Spinal cord (tissue), 10 donors: ENCODE results near the gene GTF3C5. TPM values are rescaled to one million over a fixed set of nuclear protein-coding genes. Genes with fewer than 3 reads are reported as not detected.
"Not testable (repeated sequence)": the region's sequence is repeated elsewhere in the genome, so short reads cannot be mapped to it uniquely, and the experiment has no call there.

ENCODE experiments used
- DNase-seq, 6 donors: peaks; one replicate each; pipeline versions ENCODE4 v3.0.0 to v3.0.0-alpha.2; 2013 to 2015; ENCODE audit warnings: low spot score in 6 of 6, low read depth in 4 of 6
- H3K27ac ChIP-seq: one replicate; pipeline ENCODE4 v1.5.1; 2013; ENCODE audit warnings: low read depth, low read length, control low read depth
- H3K27me3 ChIP-seq: one replicate; pipeline ENCODE4 v1.6.1; 2013; ENCODE audit warnings: low read length; ENCODE audit not compliant: control insufficient read depth, insufficient read depth
- H3K36me3 ChIP-seq: one replicate; pipeline ENCODE4 v1.6.1; 2013; ENCODE audit warnings: low read length; ENCODE audit not compliant: control insufficient read depth, insufficient read depth
- H3K4me1 ChIP-seq: one replicate; pipeline ENCODE4 v1.6.1; 2013; ENCODE audit warnings: low read length; ENCODE audit not compliant: control insufficient read depth, insufficient read depth
- H3K4me3 ChIP-seq: one replicate; pipeline ENCODE4 v1.5.1; 2013; ENCODE audit warnings: low read depth, low read length, control low read depth
- H3K9me3 ChIP-seq: one replicate; pipeline ENCODE4 v1.6.1; 2013; ENCODE audit warnings: low read length; ENCODE audit not compliant: control insufficient read depth, insufficient read depth
- WGBS: methylation state at CpG from one replicate; pipeline ENCODE4 v1.1.5; 2013; ENCODE audit warnings: missing lambda C conversion rate; ENCODE audit not compliant: insufficient coverage; 5-methylcytosine and 5-hydroxymethylcytosine counted together
- polyA plus RNA-seq, 2 donors: library from polyadenylated mRNA; unstranded; fragments of 120-200 nt; gene quantifications; one replicate each; pipeline ENCODE4 v1.2.1, GENCODE V29; 2013; ENCODE audit not compliant: insufficient read length in 2 of 2
- total RNA-seq, 2 donors: library from RNA; depleted of rRNA in 1 of 2; stranded (reverse); fragments of 120-200 nt in 1 of 2; fragments of >200 nt in 1 of 2; gene quantifications; one replicate each; pipeline versions ENCODE4 v1.2.3 to v1.2.4, GENCODE V29; 2013 to 2014
- donor health status: healthy.

GTF3C5 gene
- total and polyA plus RNA-seq, 4 donors, result 26.5 to 75.8 (median 62.1) TPM

GRCh38 chr9:133064241-133065069 is 33.7 kb downstream of the GTF3C5 start:
- 96% methylated on average over 27 of the region's 30 CpGs for WGBS

GRCh38 chr9:133065070-133065388 is 34.2 kb downstream of the GTF3C5 start:
- no peaks in the 10 kb centered on the region for H3K27me3 ChIP-seq
- H3K27ac ChIP-seq, result no peak overlapping the region
- H3K4me1 ChIP-seq, result no peaks in the 10 kb centered on the region
- DNase-seq, result no peak
- H3K4me3 ChIP-seq, result no peak overlapping the region
- 98% methylated on average over 12 of the region's 17 CpGs for WGBS
- peaks cover 50% of the 10 kb centered on the region for H3K36me3 ChIP-seq
- H3K9me3 ChIP-seq, result no peaks in the 10 kb centered on the region

More at GRCh38 chr9:133064241-133065069, 33.7 kb downstream of the GTF3C5 start:
- Histone ChIP-seq H3K9me3 (no peaks in the 10 kb centered on the region), H3K27ac (no peak overlapping the region), H3K27me3 (no peaks in the 10 kb centered on the region), H3K36me3 (peaks cover 50% of the 10 kb centered on the region), H3K4me1 (no peaks in the 10 kb centered on the region), H3K4me3 (no peak overlapping the region)
- no peak for DNase-seq

DNA sequence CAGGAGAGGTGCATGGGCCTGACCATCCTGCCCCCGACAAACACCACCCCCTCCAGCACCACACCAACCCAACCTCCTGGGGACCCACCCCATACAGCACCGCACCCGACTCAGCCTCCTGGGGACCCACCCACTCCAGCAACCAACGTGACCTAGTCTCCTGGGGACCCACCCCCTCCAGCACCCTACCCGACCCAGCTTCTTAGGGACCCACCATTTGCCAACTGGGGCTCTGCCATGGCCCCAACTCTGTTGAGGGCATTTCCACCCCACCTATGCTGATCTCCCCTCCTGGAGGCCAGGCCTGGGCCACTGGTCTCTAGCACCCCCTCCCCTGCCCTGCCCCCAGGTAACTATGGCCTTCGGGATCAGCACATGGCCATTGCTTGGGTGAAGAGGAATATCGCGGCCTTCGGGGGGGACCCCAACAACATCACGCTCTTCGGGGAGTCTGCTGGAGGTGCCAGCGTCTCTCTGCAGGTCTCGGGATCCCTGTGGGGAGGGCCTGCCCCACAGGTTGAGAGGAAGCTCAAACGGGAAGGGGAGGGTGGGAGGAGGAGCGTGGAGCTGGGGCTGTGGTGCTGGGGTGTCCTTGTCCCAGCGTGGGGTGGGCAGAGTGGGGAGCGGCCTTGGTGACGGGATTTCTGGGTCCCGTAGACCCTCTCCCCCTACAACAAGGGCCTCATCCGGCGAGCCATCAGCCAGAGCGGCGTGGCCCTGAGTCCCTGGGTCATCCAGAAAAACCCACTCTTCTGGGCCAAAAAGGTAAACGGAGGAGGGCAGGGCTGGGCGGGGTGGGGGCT is 35.6 kb downstream of the GTF3C5 start:
- Histone ChIP-seq H3K9me3 (no peaks in the 10 kb centered on the region), H3K27me3 (no peaks in the 10 kb centered on the region), H3K36me3 (peaks cover 53% of the 10 kb centered on the region), H3K27ac (no peak overlapping the region), H3K4me1 (no peaks in the 10 kb centered on the region), H3K4me3 (no peak overlapping the region)
- DNase-seq, result no peak
- 95% methylated on average over 20 of the region's 25 CpGs for WGBS

DNA sequence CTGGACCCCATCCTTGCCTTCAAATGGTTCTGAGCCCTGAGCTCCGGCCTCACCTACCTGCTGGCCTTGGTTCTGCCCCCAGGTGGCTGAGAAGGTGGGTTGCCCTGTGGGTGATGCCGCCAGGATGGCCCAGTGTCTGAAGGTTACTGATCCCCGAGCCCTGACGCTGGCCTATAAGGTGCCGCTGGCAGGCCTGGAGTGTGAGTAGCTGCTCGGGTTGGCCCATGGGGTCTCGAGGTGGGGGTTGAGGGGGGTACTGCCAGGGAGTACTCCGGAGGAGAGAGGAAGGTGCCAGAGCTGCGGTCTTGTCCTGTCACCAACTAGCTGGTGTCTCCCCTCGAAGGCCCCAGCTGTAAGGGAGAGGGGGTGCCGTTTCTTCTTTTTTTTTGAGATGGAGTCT is 36.2 kb downstream of the GTF3C5 start:
- Histone ChIP-seq H3K4me1 (no peaks in the 10 kb centered on the region), H3K36me3 (peaks cover 55% of the 10 kb centered on the region), H3K27ac (no peak overlapping the region), H3K4me3 (no peak overlapping the region), H3K9me3 (no peaks in the 10 kb centered on the region), H3K27me3 (no peaks in the 10 kb centered on the region)
- DNase-seq, result no peak
- WGBS, result 92% methylated on average over 10 of the region's 11 CpGs

DNA sequence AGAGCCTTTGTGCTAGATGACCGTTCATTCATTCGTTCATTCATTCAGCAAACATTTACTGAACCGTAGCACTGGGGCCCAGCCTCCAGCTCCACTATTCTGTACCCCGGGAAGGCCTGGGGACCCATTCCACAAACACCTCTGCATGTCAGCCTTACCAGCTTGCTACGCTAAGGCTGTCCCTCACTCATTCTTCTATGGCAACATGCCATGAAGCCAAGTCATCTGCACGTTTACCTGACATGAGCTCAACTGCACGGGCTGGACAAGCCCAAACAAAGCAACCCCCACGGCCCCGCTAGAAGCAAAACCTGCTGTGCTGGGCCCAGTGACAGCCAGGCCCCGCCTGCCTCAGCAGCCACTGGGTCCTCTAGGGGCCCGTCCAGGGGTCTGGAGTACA is 37.0 kb downstream of the GTF3C5 start:
- H3K4me1 ChIP-seq, result no peaks in the 10 kb centered on the region
- WGBS, result 70% methylated on average over 10 of the region's 11 CpGs
- no peak for DNase-seq
- no peaks in the 10 kb centered on the region for H3K9me3 ChIP-seq
- no peak overlapping the region for H3K4me3 ChIP-seq
- H3K36me3 ChIP-seq, result peaks cover 55% of the 10 kb centered on the region
- H3K27me3 ChIP-seq, result no peaks in the 10 kb centered on the region
- no peak overlapping the region for H3K27ac ChIP-seq

DNA sequence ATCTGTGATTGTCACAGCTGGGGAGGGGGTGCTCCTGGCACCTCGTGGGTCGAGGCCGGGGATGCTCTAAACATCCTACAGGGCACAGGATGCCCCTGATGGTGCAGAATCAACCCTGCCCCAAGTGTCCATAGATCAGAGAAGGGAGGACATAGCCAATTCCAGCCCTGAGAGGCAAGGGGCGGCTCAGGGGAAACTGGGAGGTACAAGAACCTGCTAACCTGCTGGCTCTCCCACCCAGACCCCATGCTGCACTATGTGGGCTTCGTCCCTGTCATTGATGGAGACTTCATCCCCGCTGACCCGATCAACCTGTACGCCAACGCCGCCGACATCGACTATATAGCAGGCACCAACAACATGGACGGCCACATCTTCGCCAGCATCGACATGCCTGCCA is 37.6 kb downstream of the GTF3C5 start:
- no CpG with 5 or more reads among the region's 15 CpGs for WGBS
- H3K27me3 ChIP-seq, DNase-seq, H3K27ac ChIP-seq, H3K9me3 ChIP-seq, H3K4me3 ChIP-seq, H3K4me1 ChIP-seq: not testable (repeated sequence)
- peaks cover 51% of the 10 kb centered on the region for H3K36me3 ChIP-seq

GRCh38 chr9:133070500-133070961 is 39.7 kb downstream of the GTF3C5 start:
- WGBS, result 94% methylated on average over 14 of the region's 17 CpGs
- H3K27me3 ChIP-seq, H3K4me1 ChIP-seq, DNase-seq, H3K4me3 ChIP-seq, H3K27ac ChIP-seq, H3K9me3 ChIP-seq: not testable (repeated sequence)
- H3K36me3 ChIP-seq, result peaks cover 33% of the 10 kb centered on the region

DNA sequence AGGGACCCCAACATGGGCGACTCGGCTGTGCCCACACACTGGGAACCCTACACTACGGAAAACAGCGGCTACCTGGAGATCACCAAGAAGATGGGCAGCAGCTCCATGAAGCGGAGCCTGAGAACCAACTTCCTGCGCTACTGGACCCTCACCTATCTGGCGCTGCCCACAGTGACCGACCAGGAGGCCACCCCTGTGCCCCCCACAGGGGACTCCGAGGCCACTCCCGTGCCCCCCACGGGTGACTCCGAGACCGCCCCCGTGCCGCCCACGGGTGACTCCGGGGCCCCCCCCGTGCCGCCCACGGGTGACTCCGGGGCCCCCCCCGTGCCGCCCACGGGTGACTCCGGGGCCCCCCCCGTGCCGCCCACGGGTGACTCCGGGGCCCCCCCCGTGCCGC is 40.2 kb downstream of the GTF3C5 start:
- H3K9me3 ChIP-seq, H3K4me1 ChIP-seq, H3K27ac ChIP-seq, H3K4me3 ChIP-seq, DNase-seq, H3K27me3 ChIP-seq: not testable (repeated sequence)
- 100% methylated on average over 2 of the region's 31 CpGs for WGBS
- peaks cover 30% of the 10 kb centered on the region for H3K36me3 ChIP-seq

DNA sequence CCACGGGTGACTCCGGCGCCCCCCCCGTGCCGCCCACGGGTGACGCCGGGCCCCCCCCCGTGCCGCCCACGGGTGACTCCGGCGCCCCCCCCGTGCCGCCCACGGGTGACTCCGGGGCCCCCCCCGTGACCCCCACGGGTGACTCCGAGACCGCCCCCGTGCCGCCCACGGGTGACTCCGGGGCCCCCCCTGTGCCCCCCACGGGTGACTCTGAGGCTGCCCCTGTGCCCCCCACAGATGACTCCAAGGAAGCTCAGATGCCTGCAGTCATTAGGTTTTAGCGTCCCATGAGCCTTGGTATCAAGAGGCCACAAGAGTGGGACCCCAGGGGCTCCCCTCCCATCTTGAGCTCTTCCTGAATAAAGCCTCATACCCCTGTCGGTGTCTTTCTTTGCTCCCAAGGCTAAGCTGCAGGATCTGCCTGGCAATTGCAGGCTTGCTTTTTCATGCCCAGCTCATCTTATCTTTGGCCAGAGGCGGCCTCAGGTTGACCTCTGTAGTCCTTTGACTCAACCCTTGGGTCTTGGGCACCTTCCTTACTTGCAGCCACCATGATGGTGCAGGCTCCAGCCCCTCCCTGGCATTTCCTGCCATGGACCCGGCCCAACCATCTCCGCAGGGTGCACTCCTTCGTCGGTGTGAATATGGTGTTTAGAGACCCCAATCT is 40.8 kb downstream of the GTF3C5 start:
- DNase-seq, result no peak
- Histone ChIP-seq H3K9me3 (no peaks in the 10 kb centered on the region), H3K4me1 (no peaks in the 10 kb centered on the region), H3K27ac (no peak overlapping the region), H3K36me3 (peaks cover 23% of the 10 kb centered on the region), H3K27me3 (no peaks in the 10 kb centered on the region), H3K4me3 (no peak overlapping the region)
- 94% methylated on average over 11 of the region's 33 CpGs for WGBS
